GM12878 (cell line): ENCODE measurements around the gene CALML4. TPM values are rescaled to one million over a fixed set of nuclear protein-coding genes. Genes with fewer than 3 reads are reported as not detected.

Experiments
- ATAC-seq: fragments of 200-7000 bp; cut with Tn5 transposase; 3 replicates; pipeline ENCODE4 v1.9.1; 2020; ENCODE audit warnings: mild to moderate bottlenecking, moderate library complexity
- BruUV-seq: library from RNA; stranded (reverse); fragments of 400-500 nt; replicated peaks from 2 replicates; lab custom pipeline; 2021; lab: Mats Ljungman, UMichigan
- CTCF ChIA-PET: fragments of 300-600 bp; sonication (Branson Sonifier 250); formaldehyde crosslinking; extraction: SDS; loops from one replicate; lab custom pipeline; 2021; ENCODE audit warnings: inconsistent platforms; lab: Yijun Ruan, JAX
- POLR2A ChIA-PET: fragments of 350-600 bp; formaldehyde crosslinking; extraction: SDS; loops from one replicate; lab custom pipeline; 2021; ENCODE audit warnings: inconsistent platforms; lab: Charles Lee
- RAD21 ChIA-PET: fragments of 300-600 bp; sonication (Branson Sonifier 250); formaldehyde crosslinking; loops from one replicate; lab custom pipeline; 2023; ENCODE audit warnings: antibody characterized with exemption; ENCODE audit not compliant: unreplicated experiment; lab: Charles Lee
- SMC1A ChIA-PET: fragments of 300-600 bp; sonication (Branson Sonifier 250); formaldehyde crosslinking; loops from one replicate; lab custom pipeline; 2023; ENCODE audit not compliant: unreplicated experiment, uncharacterized antibody; lab: Charles Lee
- DNase-seq: peaks from one replicate; pipeline ENCODE4 v3.0.0-alpha.2; 2011; ENCODE audit warnings: low read depth, low spot score
- FAIRE-seq: peaks from 3 replicates; lab custom pipeline; 2011; peaks lifted over from hg19 to GRCh38; lab: Jason Lieb, UNC
- H2AFZ ChIP-seq: 2 replicates; pipeline ENCODE4 v1.6.0; 2011; ENCODE audit warnings: low read depth, low read length, control low read depth; ENCODE audit not compliant: control insufficient read depth
- H3K27ac ChIP-seq: 2 replicates; pipeline ENCODE4 v1.5.1; 2011; ENCODE audit warnings: control low read depth; ENCODE audit not compliant: control insufficient read depth, insufficient read depth
- H3K27me3 ChIP-seq, 2 experiments: replicated peaks in 1 of 2; 2 replicates each; pipeline versions ENCODE4 v1.6.0 to v1.6.1; 2011; ENCODE audit warnings: low read length in 1 of 2; ENCODE audit not compliant: control insufficient read depth in 2 of 2, insufficient read depth in 2 of 2
- H3K36me3 ChIP-seq, 2 experiments: 2 replicates each; pipeline ENCODE4 v1.5.1; 2011; ENCODE audit warnings: low read length in 1 of 2; ENCODE audit not compliant: control insufficient read depth in 2 of 2, insufficient read depth in 2 of 2
- H3K4me1 ChIP-seq: 2 replicates; pipeline ENCODE4 v1.6.1; 2011; ENCODE audit warnings: mild to moderate bottlenecking, low read length, moderate library complexity, mixed read lengths; ENCODE audit not compliant: control insufficient read depth, insufficient read depth
- H3K4me2 ChIP-seq: 2 replicates; pipeline ENCODE4 v1.6.0; 2011; ENCODE audit warnings: control low read depth; ENCODE audit not compliant: control insufficient read depth, insufficient read depth
- H3K4me3 ChIP-seq: fragments of 200-600 bp; sonication (generic); 2 replicates; pipeline ENCODE4 v1.5.1; 2016
- H3K79me2 ChIP-seq: 2 replicates; pipeline ENCODE4 v1.6.0; 2011; ENCODE audit warnings: low read length; ENCODE audit not compliant: control insufficient read depth, insufficient read depth
- H3K9ac ChIP-seq: 2 replicates; pipeline ENCODE4 v1.8.0; 2011; ENCODE audit warnings: low read length, control low read depth, mixed read lengths; ENCODE audit not compliant: control insufficient read depth, insufficient read depth
- H3K9me3 ChIP-seq: replicated peaks from 3 replicates; pipeline ENCODE4 v1.5.1; 2011; ENCODE audit warnings: mild to moderate bottlenecking, low read length; ENCODE audit not compliant: control insufficient read depth, insufficient read depth
- H4K20me1 ChIP-seq: 2 replicates; pipeline ENCODE4 v1.6.0; 2011; ENCODE audit not compliant: control insufficient read depth, insufficient read depth
- CBX3 ChIP-seq: fragments of 200-600 bp; sonication (generic); IDR thresholded peaks from 2 replicates; pipeline ENCODE4 v1.6.1; 2016; ENCODE audit warnings: low read depth, borderline replicate concordance
- CBX5 ChIP-seq: sonication (generic); IDR thresholded peaks from 2 replicates; pipeline ENCODE4 v1.6.1; 2016; ENCODE audit warnings: low read depth, moderate library complexity, mild to moderate bottlenecking, inconsistent platforms
- FOXM1 ChIP-seq: IDR thresholded peaks from 2 replicates; pipeline ENCODE4 v1.6.1; 2012; ENCODE audit warnings: low read depth, mild to moderate bottlenecking, inconsistent platforms, low read length, moderate library complexity
- RB1 ChIP-seq: fragments of 450-650 bp; formaldehyde crosslinking; IDR thresholded peaks from 2 replicates; pipeline ENCODE4 v1.6.1; 2017; ENCODE audit warnings: mild to moderate bottlenecking, borderline replicate concordance
- SP1 ChIP-seq: IDR thresholded peaks from one replicate; pipeline ENCODE4 v1.6.1; 2011; ENCODE audit warnings: low read depth, low read length
- SPI1 ChIP-seq: IDR thresholded peaks from 2 replicates; pipeline ENCODE4 v1.6.1; 2011; ENCODE audit warnings: low read depth, mild to moderate bottlenecking, low read length, moderate library complexity, borderline replicate concordance; ENCODE audit not compliant: insufficient read depth
- SREBF1 ChIP-seq: IDR thresholded peaks from 2 replicates; pipeline ENCODE4 v1.6.1; 2012; ENCODE audit warnings: mild to moderate bottlenecking, low read length
- TBL1XR1 ChIP-seq: IDR thresholded peaks from 2 replicates; pipeline ENCODE4 v1.6.1; 2012; ENCODE audit warnings: low read depth, low read length, improper control_type of control experiment
- ZNF274 ChIP-seq: IDR thresholded peaks from one replicate; pipeline ENCODE4 v1.8.0; 2011; ENCODE audit not compliant: insufficient read length, insufficient read depth
- WGBS: methylation state at CpG from one replicate; pipeline ENCODE4 v1.1.6; 2016; ENCODE audit warnings: low lambda C conversion rate; ENCODE audit not compliant: insufficient replicate concordance, insufficient coverage; ENCODE audit errors: missing lambda C conversion rate; 5-methylcytosine and 5-hydroxymethylcytosine counted together
- in situ Hi-C: fragments of 300-500 bp; cut with MboI; formaldehyde crosslinking; loops from 9 replicates; pipeline ENCODE4 v1.14.3; 2018; ENCODE audit warnings: mixed read lengths
- intact Hi-C: fragments of 100-400 bp; cut with micrococcal nuclease; formaldehyde crosslinking; loops from one replicate; pipeline ENCODE4 v1.14.2; 2022; ENCODE audit not compliant: unreplicated experiment
- polyA plus RNA-seq, 11 experiments: library from polyadenylated mRNA; depleted of rRNA in 4 of 11; unstranded in 6 of 11; stranded (reverse) in 5 of 11; fragments of >200 nt; fragmentation: Nextera tagmentation in 4 of 11; fragmentation: Illumina TruSeq in 1 of 11; extraction: Ambion mirVana in 4 of 11; extraction: Trizol in 1 of 11; gene quantifications; 1 replicate in 1 of 11; 2 replicates in 10 of 11; pipeline versions ENCODE4 v1.2.1 to v1.2.3, GENCODE V29; 2011 to 2016; ENCODE audit warnings: inconsistent platforms in 2 of 11, missing spikeins in 2 of 11, low read depth in 1 of 11
- total RNA-seq, 4 experiments: library from RNA; depleted of rRNA in 3 of 4; stranded (reverse); fragments of >200 nt in 3 of 4; fragmentation: Illumina TruSeq in 1 of 4; extraction: Trizol in 1 of 4; gene quantifications; 2 replicates each; pipeline versions ENCODE4 v1.2.1 to v1.2.3, GENCODE V29; 2013 to 2021
- TF ChIP-seq, protein P1 (sequence below): fragments of 450-650 bp; IDR thresholded peaks from 2 replicates; pipeline ENCODE4 v1.6.1; 2017; ENCODE audit warnings: mild to moderate bottlenecking, low read depth, inconsistent platforms; ENCODE audit not compliant: poor library complexity, severe bottlenecking
- TF ChIP-seq, protein P2 (sequence below): fragments of 450-650 bp; IDR thresholded peaks from 2 replicates; pipeline ENCODE4 v1.6.1; 2017; ENCODE audit warnings: low read depth, mild to moderate bottlenecking, moderate library complexity

CALML4 gene
- total and polyA plus RNA-seq, 10 of the 15 experiments (the other 5 are each of a cell fraction or from before 2014, with no cell fraction given) = 1.7 to 15.9 (median 5.1) TPM

DNA sequence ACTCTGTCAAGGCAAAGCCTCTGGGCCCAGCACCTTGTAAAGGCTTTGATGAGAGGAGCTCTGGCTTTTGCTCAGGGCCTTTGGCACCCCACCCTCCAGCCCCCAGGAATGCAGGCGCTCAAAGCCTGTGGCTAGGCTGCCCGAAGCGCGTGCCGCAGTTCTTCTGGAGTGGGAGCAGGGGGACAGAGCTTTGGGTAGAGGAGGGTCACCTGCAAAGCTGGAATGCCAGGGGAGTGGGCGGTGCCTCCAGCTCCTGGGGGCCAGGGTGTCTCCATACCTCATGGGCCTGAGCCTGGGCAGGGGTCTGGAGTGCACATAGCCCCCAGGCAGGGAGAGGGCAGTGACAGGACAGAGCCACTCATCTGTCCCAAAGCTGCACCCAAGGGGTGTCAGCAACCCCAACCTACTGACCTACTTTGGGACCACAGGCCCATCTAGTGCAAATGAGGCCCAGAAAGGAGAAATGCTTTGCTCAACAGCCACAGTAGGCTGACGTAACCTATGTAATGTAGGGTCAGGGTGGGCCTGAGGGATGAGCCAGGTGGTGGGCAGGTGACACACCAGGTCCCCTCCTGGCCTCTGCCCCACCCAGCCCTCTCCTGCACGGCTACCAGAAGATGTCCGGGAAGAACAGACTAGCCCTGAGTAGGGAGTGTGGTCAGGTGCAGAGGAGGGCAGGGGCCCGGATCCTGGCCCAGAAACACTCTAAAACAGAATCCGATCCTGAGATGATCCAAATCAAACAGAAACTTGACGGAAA is 2.2 kb upstream of the CALML4 start:
- Histone ChIP-seq H3K9ac (no peak overlapping the region), H3K4me3 (no peak overlapping the region), H3K4me2 (no peak overlapping the region), H3K27me3 (no peaks in the 10 kb centered on the region), H3K36me3 (peaks cover 10 to 18% of the 10 kb centered on the region in 2 experiments; a peak in 3 of 4 replicates), H2AFZ (no peak overlapping the region), H3K4me1 (peaks cover 20% of the 10 kb centered on the region), H4K20me1 (no peaks in the 10 kb centered on the region), H3K9me3 (no peaks in the 10 kb centered on the region), H3K79me2 (peaks cover 2% of the 10 kb centered on the region), H3K27ac (no peak overlapping the region)
- POLR2A ChIA-PET = no interaction called here
- CTCF ChIA-PET = no interaction called here
- in situ Hi-C loops = no loop called here
- DNase-seq (no peak), FAIRE-seq (no peak), ATAC-seq (no peak)
- no peak for TF ChIP-seq SREBF1
- no peak for TF ChIP-seq FOXM1
- no peak for TF ChIP-seq CBX3
- TF ChIP-seq CBX5 = no peak
- no peak for TF ChIP-seq SPI1
- TF ChIP-seq ZNF274 = no peak
- TF ChIP-seq, protein P1, sequence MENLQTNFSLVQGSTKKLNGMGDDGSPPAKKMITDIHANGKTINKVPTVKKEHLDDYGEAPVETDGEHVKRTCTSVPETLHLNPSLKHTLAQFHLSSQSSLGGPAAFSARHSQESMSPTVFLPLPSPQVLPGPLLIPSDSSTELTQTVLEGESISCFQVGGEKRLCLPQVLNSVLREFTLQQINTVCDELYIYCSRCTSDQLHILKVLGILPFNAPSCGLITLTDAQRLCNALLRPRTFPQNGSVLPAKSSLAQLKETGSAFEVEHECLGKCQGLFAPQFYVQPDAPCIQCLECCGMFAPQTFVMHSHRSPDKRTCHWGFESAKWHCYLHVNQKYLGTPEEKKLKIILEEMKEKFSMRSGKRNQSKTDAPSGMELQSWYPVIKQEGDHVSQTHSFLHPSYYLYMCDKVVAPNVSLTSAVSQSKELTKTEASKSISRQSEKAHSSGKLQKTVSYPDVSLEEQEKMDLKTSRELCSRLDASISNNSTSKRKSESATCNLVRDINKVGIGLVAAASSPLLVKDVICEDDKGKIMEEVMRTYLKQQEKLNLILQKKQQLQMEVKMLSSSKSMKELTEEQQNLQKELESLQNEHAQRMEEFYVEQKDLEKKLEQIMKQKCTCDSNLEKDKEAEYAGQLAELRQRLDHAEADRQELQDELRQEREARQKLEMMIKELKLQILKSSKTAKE = no peak
- TF ChIP-seq, protein P2, sequence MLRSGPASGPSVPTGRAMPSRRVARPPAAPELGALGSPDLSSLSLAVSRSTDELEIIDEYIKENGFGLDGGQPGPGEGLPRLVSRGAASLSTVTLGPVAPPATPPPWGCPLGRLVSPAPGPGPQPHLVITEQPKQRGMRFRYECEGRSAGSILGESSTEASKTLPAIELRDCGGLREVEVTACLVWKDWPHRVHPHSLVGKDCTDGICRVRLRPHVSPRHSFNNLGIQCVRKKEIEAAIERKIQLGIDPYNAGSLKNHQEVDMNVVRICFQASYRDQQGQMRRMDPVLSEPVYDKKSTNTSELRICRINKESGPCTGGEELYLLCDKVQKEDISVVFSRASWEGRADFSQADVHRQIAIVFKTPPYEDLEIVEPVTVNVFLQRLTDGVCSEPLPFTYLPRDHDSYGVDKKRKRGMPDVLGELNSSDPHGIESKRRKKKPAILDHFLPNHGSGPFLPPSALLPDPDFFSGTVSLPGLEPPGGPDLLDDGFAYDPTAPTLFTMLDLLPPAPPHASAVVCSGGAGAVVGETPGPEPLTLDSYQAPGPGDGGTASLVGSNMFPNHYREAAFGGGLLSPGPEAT = no peak
- TF ChIP-seq RB1 = no peak
- TF ChIP-seq TBL1XR1 = no peak
- TF ChIP-seq SP1 = no peak
- 93% methylated on average over 12 of the region's 12 CpGs for WGBS
- TSS peak; percentile 45 for BruUV-seq
- RAD21 ChIA-PET = no interaction called here
- SMC1A ChIA-PET = no interaction called here
- intact Hi-C loops = no loop called here
